NCI-H226 (cell line): ENCODE data around the gene CEP20.

ENCODE experiments used
- DNase-seq: peaks from one replicate; pipeline ENCODE4 v3.0.0-alpha.2; 2015

The CEP20 gene

GRCh38 chr16:15827709-15828343 lies 60.6 kb downstream of the CEP20 start:
- no peak for DNase-seq

GRCh38 chr16:15827299-15827698 lies 61.1 kb downstream of the CEP20 start:
- DNase-seq = no peak

- DNase-seq = no peak
These were observed 62.6 kb downstream of the CEP20 start for GRCh38 chr16:15825750-15826305.

- no peak for DNase-seq
These were observed 65.4 kb downstream of the CEP20 start for GRCh38 chr16:15822957-15823356.

- no peak for DNase-seq
These were observed 67.6 kb downstream of the CEP20 start for GRCh38 chr16:15820837-15821236.

GRCh38 chr16:15819046-15819445 lies 69.4 kb downstream of the CEP20 start:
- DNase-seq = no peak

GRCh38 chr16:15817446-15817845 lies 71.0 kb downstream of the CEP20 start:
- no peak for DNase-seq

GRCh38 chr16:15816228-15816627 lies 72.2 kb downstream of the CEP20 start:
- no peak for DNase-seq
